ENCODE measurements around the gene APLF. TPM values are rescaled to one million over a fixed set of nuclear protein-coding genes. Genes with fewer than 3 reads are reported as not detected.

The APLF gene
- total RNA-seq, 2 experiments from 2014 or later, result 2.9 to 3.5 TPM

DNA sequence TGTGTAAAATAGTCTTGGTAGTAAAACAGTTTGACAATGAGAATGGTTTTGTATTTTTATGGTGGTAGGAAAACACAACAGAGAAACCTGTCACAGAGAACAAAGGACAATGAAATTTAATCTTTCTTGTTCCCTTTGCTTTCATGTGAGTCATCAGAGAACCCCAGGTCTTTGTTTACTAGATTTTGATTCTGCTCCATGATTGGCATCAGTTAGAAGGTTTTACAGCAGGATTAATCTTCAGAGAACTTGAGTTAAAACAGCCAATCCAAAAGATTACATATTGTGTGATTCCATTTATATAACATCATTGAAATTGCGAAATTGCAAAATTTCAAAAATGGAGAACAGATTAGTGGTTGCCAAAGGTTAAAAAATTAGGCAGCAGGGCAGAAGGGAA is 2.5 kb downstream of the APLF start:
- Mint-ChIP-seq H3K27me3 (no peaks in the 10 kb centered on the region), H3K9me3 (no peaks in the 10 kb centered on the region), H3K36me3 (ENCODE audit: low read depth) (no peaks in the 10 kb centered on the region), H3K4me3 (no peak overlapping the region), H3K27ac (no peak overlapping the region), H3K4me1 (ENCODE audit: low read depth) (peaks cover 40% of the 10 kb centered on the region)
- intact Hi-C loops (cut with micrococcal nuclease), result loop anchor here (5.0 to 10.0 kb wide), 4 partner anchors 182 to 437 kb away; no protein-coding TSS in a partner anchor
- ChIA-PET CTCF (interaction anchor here (9.1 kb wide), 1 partner anchor 456 kb away, joined by 139 read pairs; no protein-coding TSS in a partner anchor), POLR2A (no interaction called here)
- ATAC-seq, result no peak
- TF ChIP-seq, protein P1, sequence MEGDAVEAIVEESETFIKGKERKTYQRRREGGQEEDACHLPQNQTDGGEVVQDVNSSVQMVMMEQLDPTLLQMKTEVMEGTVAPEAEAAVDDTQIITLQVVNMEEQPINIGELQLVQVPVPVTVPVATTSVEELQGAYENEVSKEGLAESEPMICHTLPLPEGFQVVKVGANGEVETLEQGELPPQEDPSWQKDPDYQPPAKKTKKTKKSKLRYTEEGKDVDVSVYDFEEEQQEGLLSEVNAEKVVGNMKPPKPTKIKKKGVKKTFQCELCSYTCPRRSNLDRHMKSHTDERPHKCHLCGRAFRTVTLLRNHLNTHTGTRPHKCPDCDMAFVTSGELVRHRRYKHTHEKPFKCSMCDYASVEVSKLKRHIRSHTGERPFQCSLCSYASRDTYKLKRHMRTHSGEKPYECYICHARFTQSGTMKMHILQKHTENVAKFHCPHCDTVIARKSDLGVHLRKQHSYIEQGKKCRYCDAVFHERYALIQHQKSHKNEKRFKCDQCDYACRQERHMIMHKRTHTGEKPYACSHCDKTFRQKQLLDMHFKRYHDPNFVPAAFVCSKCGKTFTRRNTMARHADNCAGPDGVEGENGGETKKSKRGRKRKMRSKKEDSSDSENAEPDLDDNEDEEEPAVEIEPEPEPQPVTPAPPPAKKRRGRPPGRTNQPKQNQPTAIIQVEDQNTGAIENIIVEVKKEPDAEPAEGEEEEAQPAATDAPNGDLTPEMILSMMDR (IDR thresholded peaks at IDR 0.05), result no peak
- no peak for DNase-seq

DNA sequence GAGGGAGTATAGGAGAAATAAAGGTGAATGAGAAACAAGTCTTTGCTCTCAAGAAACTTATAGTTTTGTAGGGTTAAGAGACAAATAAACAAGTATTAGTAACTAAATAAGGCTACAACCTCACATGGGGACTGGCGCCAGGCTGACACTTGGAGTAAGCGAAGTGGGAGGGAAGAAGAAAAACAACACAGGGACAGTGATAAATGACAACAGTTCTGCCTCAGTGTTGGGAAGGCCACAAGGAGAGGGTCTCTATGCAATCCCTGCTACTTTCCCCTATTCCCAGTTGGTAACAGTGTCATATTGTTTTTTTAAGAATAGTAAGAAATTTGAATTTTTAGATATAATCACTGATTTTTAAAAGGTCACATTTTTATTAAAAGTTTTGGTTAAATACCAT is 4.0 kb downstream of the APLF start:
- Mint-ChIP-seq H3K36me3 (ENCODE audit: low read depth) (no peaks in the 10 kb centered on the region), H3K27me3 (no peaks in the 10 kb centered on the region), H3K4me3 (no peak overlapping the region), H3K4me1 (ENCODE audit: low read depth) (peaks cover 27% of the 10 kb centered on the region), H3K27ac (no peak overlapping the region), H3K9me3 (no peaks in the 10 kb centered on the region)
- POLR2A ChIA-PET, result interaction anchor here (1.0 kb wide), 1 partner anchor 437 kb away, joined by 3 read pairs; no protein-coding TSS in a partner anchor
- TF ChIP-seq, protein P1 (IDR thresholded peaks at IDR 0.05), result no peak
- ATAC-seq, result no peak
- CTCF ChIA-PET, result interaction anchor here (1.7 to 3.0 kb wide), 2 partner anchors 8 to 454 kb away, joined by 10 to 12 read pairs; no protein-coding TSS in a partner anchor
- intact Hi-C loops (cut with micrococcal nuclease), result no loop called here
- DNase-seq, result no peak

GRCh38 chr2:68472796-68473414 is 5.5 kb downstream of the APLF start:
- Mint-ChIP-seq H3K36me3 (ENCODE audit: low read depth) (no peaks in the 10 kb centered on the region), H3K4me1 (ENCODE audit: low read depth) (peaks cover 26% of the 10 kb centered on the region), H3K9me3 (no peaks in the 10 kb centered on the region), H3K4me3 (no peak overlapping the region), H3K27me3 (no peaks in the 10 kb centered on the region), H3K27ac (no peak overlapping the region)
- ATAC-seq (peak; percentile 55), DNase-seq (no peak)
- POLR2A ChIA-PET, result no interaction called here
- TF ChIP-seq, protein P1 (IDR thresholded peaks at IDR 0.05), result no peak
- intact Hi-C loops (cut with micrococcal nuclease), result no loop called here
- CTCF ChIA-PET, result interaction anchor here (0.9 to 3.0 kb wide), 5 partner anchors 9 to 452 kb away, joined by 3 to 12 read pairs (median 9); no protein-coding TSS in a partner anchor

GRCh38 chr2:68475110-68475509 is 7.7 kb downstream of the APLF start:
- CTCF ChIA-PET, result interaction anchor here (1.0 kb wide), 1 partner anchor 10 kb away, joined by 3 read pairs; no protein-coding TSS in a partner anchor
- Mint-ChIP-seq H3K4me1 (ENCODE audit: low read depth) (peaks cover 13% of the 10 kb centered on the region), H3K9me3 (no peaks in the 10 kb centered on the region), H3K36me3 (ENCODE audit: low read depth) (no peaks in the 10 kb centered on the region), H3K4me3 (no peak overlapping the region), H3K27ac (no peak overlapping the region), H3K27me3 (no peaks in the 10 kb centered on the region)
- TF ChIP-seq, protein P1 (IDR thresholded peaks at IDR 0.05), result no peak
- intact Hi-C loops (cut with micrococcal nuclease), result no loop called here
- ATAC-seq, result no peak
- DNase-seq, result no peak
- POLR2A ChIA-PET, result interaction anchor here (0.8 kb wide), 1 partner anchor 10 kb away, joined by 3 read pairs; no protein-coding TSS in a partner anchor

DNA sequence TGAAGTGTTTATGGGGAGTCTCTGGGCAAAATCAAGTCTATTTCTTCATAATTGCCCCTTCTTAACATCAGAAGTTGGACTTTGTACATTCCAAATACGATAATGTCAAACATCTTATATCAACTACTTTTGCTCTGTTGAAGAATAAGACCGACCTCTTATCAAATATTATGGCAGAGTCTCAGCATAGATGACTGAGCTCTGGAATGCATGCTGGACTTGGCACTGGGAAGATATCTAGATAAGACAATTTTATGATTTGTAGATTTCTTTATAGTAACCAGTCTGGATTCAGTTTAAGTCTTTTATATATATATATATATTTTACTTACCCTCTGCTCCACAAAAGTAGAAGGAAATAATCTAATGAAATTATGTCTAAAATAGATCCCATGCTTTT is 8.2 kb downstream of the APLF start:
- DNase-seq (no peak), ATAC-seq (no peak)
- Mint-ChIP-seq H3K36me3 (ENCODE audit: low read depth) (no peaks in the 10 kb centered on the region), H3K4me1 (ENCODE audit: low read depth) (peaks cover 14% of the 10 kb centered on the region), H3K9me3 (no peaks in the 10 kb centered on the region), H3K27ac (no peak overlapping the region), H3K27me3 (no peaks in the 10 kb centered on the region), H3K4me3 (no peak overlapping the region)
- intact Hi-C loops (cut with micrococcal nuclease), result no loop called here
- ChIA-PET POLR2A (no interaction called here), CTCF (interaction anchor here (1.0 kb wide), 1 partner anchor 10 kb away, joined by 3 read pairs; no protein-coding TSS in a partner anchor)
- TF ChIP-seq, protein P1 (IDR thresholded peaks at IDR 0.05), result no peak
